ENCODE results near the gene NFKB1.

NFKB1 gene

GRCh38 chr4:102624505-102624904 is 123.3 kb downstream of the NFKB1 start:
- DNase-seq (ENCODE audit: low read depth, low spot score) = no peak

DNA sequence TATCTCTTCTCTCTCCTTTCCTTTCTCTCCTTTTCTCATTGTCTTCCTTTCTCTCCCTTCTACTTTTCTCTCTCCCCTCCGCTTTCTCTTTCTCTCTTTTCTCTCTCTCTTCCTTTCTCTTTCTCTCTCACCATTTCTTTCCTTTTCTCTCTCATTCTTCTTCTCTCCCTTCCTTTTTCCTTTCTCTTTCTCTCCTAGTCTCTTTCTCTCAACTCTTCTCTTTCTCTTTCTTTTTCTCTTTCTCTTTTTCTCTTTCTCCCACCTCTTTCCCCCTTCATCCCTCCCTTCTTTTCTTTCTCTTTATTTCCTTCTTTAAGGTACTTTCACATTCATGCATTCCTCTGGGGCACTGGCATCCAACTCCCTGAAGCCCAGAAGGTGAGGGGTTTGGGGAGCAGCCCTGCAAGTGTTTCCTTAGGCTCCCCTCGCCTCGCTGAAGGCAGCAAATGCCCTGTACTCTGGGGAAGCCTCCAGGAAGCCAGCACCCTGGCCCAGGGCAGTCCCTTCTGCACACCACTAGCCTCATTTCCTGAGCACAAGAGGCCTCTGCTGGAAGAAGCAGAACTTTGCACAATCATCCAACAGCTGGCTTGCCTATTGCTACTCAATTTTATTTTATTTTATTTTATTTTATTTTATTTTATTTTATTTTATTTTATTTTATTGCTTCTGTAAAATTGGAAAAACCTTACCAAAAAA is 124.2 kb downstream of the NFKB1 start:
- DNase-seq (ENCODE audit: low read depth, low spot score) = no peak

- peak; percentile 64 for DNase-seq (ENCODE audit: low read depth, low spot score)
Observed at GRCh38 chr4:102627831-102628523, 126.8 kb downstream of the NFKB1 start.

DNA sequence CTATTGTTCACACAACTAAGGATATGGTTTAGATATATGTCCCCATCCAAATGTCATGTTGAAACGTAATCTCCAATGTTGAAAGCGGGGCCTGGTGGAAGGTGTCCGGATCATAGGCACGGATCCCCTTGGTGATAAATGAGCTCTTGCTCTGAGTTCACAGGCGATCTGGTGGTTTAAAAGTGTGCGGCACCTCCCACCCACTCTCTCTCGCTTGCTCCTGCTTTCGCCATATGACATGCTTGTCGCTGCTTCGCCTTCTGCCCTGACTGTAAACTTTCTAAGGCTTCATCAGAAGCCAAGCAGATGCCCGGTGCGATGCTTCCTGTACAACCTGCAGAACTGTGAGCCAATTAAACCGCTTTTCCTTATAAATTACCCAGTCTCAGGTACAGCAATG is 128.5 kb downstream of the NFKB1 start:
- no peak for DNase-seq (ENCODE audit: low read depth, low spot score)

GRCh38 chr4:102631616-102632015 is 130.5 kb downstream of the NFKB1 start:
- DNase-seq (ENCODE audit: low read depth, low spot score) = no peak

GRCh38 chr4:102632241-102633065 is 131.3 kb downstream of the NFKB1 start:
- no peak for DNase-seq (ENCODE audit: low read depth, low spot score)

DNA sequence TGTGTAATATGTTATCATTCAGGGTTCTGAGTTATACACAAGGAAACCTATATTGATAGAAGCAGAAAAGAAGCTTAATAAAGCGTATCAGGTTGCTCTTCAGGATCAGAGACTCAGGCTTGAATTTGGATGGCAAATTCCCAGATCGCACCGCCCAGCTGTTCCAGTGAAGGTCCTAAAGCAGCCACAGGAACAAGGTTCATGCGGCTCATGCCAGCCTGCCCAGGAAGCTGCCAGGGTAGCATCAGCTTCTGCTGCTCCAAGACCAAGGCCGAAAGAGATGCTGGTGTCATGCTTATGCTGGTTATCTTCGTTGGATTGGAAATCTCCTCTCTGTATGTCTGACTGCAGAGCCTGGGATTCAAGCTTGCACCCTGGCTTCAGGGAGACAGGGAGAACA is 131.9 kb downstream of the NFKB1 start:
- DNase-seq (ENCODE audit: low read depth, low spot score) = no peak

GRCh38 chr4:102637391-102637790 is 136.2 kb downstream of the NFKB1 start:
- DNase-seq (ENCODE audit: low read depth, low spot score) = no peak

DNA sequence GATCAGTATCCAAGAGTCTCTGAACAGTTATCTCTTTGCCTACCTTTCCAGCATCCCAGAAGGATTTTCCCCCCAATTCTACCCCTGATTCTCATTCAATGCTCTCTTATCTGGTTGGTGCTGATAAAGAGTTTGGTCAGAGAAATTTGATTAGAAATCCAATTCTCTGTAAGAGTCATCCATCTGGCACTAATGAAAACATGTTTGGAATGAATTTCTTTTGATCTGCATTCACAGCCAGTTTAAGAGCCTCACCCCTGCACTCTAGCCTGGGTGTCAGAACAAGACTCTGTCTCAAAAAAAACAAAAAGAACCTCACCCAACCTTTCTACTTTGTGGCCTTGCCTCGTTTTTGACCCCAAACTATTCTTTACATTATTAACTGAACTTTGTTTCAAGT is 137.5 kb downstream of the NFKB1 start:
- peak; percentile 28 for DNase-seq (ENCODE audit: low read depth, low spot score)

DNA sequence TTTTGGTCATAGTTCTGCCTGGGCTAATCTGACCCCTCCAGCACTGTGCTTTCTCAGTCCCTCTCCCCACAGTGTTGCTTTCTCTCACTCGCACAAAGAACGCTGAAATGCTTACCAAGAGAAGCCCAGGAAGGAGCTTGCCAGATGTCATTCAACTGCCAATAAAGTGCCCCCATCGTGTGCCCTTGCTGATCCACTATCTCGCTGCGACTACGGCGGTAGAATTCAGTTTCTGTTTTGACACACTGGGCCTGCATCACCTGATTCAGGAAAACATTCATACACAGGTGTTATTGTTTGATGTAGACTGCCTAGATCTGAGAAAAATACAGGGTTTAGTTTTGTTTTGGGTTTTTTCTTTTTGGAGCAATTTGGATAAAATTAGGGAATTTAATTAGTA is 138.4 kb downstream of the NFKB1 start:
- DNase-seq (ENCODE audit: low read depth, low spot score) = no peak

GRCh38 chr4:102640669-102641068 is 139.5 kb downstream of the NFKB1 start:
- no peak for DNase-seq (ENCODE audit: low read depth, low spot score)

GRCh38 chr4:102641793-102642192 is 140.6 kb downstream of the NFKB1 start:
- DNase-seq (ENCODE audit: low read depth, low spot score) = no peak

GRCh38 chr4:102642631-102643298 is 141.6 kb downstream of the NFKB1 start:
- DNase-seq (ENCODE audit: low read depth, low spot score) = no peak

GRCh38 chr4:102647117-102647516 is 146.0 kb downstream of the NFKB1 start:
- no peak for DNase-seq (ENCODE audit: low read depth, low spot score)

- DNase-seq (ENCODE audit: low read depth, low spot score) = no peak
Observed at GRCh38 chr4:102657206-102657605, 156.0 kb downstream of the NFKB1 start.

DNA sequence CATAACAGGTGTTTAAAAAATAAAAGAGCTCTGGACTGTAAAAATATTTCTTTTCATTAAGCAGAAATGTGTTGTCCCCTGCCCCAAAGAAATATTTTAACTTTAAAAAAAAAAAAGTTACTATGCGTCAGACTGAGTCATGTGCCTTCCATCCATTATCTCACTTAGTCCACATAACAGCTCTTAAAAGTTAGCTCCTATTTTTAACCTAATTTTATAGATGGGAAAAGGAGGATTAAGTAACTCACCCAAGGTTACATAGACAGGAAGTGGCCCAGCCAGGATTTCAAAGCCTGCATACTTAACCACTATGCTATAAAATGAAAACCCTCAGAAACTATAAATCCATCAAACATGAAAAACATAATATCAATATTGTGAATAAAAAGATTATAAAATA is 161.9 kb downstream of the NFKB1 start:
- peak; percentile 11 for DNase-seq (ENCODE audit: low read depth, low spot score)

DNA sequence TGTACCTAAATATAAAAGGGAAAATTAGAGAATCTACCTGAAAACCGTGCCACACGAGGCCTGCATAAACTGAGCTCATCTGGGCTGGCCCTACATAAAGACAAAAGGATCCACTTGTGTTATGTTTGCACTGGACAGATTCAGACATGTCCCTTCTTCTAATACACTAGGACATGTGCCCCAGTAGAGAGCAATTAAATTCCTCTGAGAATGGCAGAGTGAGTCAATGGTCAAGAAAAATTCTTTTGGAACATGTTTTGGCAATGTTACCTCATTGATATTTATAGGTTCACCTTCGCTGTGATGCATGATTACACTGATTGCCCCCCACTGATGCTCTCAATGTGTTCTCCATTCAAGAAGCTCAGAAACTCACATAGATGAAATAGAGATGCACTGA is 164.4 kb downstream of the NFKB1 start:
- peak; percentile 9 for DNase-seq (ENCODE audit: low read depth, low spot score)
